GM12872 (cell line): ENCODE results near the gene CTTN.
A peak's percentile ranks its signal among the peaks of the same experiment; 100 is the strongest.

Experiments used
- CTCF ChIP-seq: IDR thresholded peaks from 3 replicates; pipeline ENCODE4 v1.5.1; 2011; ENCODE audit warnings: low read depth, mild to moderate bottlenecking, low read length, moderate library complexity; ENCODE audit not compliant: insufficient read depth

CTTN gene

GRCh38 chr11:70448983-70449567, 50.7 kb downstream of the CTTN start:
- TF ChIP-seq CTCF, result peak; percentile 74

- no peak for TF ChIP-seq CTCF
Measured at GRCh38 chr11:70454197-70454767, 56.0 kb downstream of the CTTN start.

- no peak for TF ChIP-seq CTCF
Measured at GRCh38 chr11:70455354-70455753, 57.0 kb downstream of the CTTN start.

GRCh38 chr11:70456921-70457532, 58.7 kb downstream of the CTTN start:
- TF ChIP-seq CTCF, result no peak

GRCh38 chr11:70458736-70459135, 60.4 kb downstream of the CTTN start:
- TF ChIP-seq CTCF, result no peak

GRCh38 chr11:70460111-70460510, 61.8 kb downstream of the CTTN start:
- no peak for TF ChIP-seq CTCF

GRCh38 chr11:70460964-70461363, 62.6 kb downstream of the CTTN start:
- no peak for TF ChIP-seq CTCF
